H9 (cell line): Measurements from ENCODE around the gene MAD1L1. TPM values are rescaled to one million over a fixed set of nuclear protein-coding genes. Genes with fewer than 3 reads are reported as not detected.
A peak's percentile ranks its signal among the peaks of the same experiment; 100 is the strongest.

Experiments used
- DNase-seq: peaks from one replicate; pipeline ENCODE4 v3.0.0-alpha.2; 2017
- H2AFZ ChIP-seq: one replicate; pipeline ENCODE4 v1.6.1; 2013; ENCODE audit warnings: mild to moderate bottlenecking, low read length, control low read depth, moderate library complexity
- H2AK5ac ChIP-seq: 2 replicates; pipeline ENCODE4 v1.6.1; 2013; ENCODE audit warnings: low read length, control low read depth, mixed read lengths; ENCODE audit not compliant: insufficient read length
- H2BK120ac ChIP-seq: one replicate; pipeline ENCODE4 v1.6.1; 2013; ENCODE audit warnings: low read depth, mild to moderate bottlenecking, low read length, control low read depth, inconsistent platforms; ENCODE audit not compliant: poor library complexity, severe bottlenecking
- H2BK12ac ChIP-seq: 2 replicates; pipeline ENCODE4 v1.6.1; 2013; ENCODE audit warnings: low read length, control low read depth, mixed read lengths, low read depth; ENCODE audit not compliant: insufficient read length
- H2BK15ac ChIP-seq: 2 replicates; pipeline ENCODE4 v1.6.1; 2013; ENCODE audit warnings: low read depth, low read length, control low read depth
- H2BK20ac ChIP-seq: one replicate; pipeline ENCODE4 v1.6.1; 2013; ENCODE audit warnings: low read depth, mild to moderate bottlenecking, low read length, control low read depth, inconsistent platforms; ENCODE audit not compliant: poor library complexity, severe bottlenecking
- H2BK5ac ChIP-seq: 2 replicates; pipeline ENCODE4 v1.6.1; 2013; ENCODE audit warnings: low read length, control low read depth, mixed read lengths; ENCODE audit not compliant: insufficient read length
- H3K14ac ChIP-seq: 2 replicates; pipeline ENCODE4 v1.6.1; 2013; ENCODE audit warnings: low read length, control low read depth; ENCODE audit not compliant: insufficient read depth
- H3K18ac ChIP-seq: 2 replicates; pipeline ENCODE4 v1.6.1; 2013; ENCODE audit warnings: low read depth, mild to moderate bottlenecking, mixed read lengths, low read length, control low read depth; ENCODE audit not compliant: insufficient read length
- H3K23ac ChIP-seq: 2 replicates; pipeline ENCODE4 v1.6.1; 2013; ENCODE audit warnings: low read length, control low read depth, mixed read lengths, low read depth; ENCODE audit not compliant: insufficient read length
- H3K23me2 ChIP-seq: 2 replicates; pipeline ENCODE4 v1.6.1; 2013; ENCODE audit warnings: low read depth, mild to moderate bottlenecking, mixed read lengths, low read length, control low read depth; ENCODE audit not compliant: insufficient read length, poor library complexity, severe bottlenecking
- H3K27ac ChIP-seq: 2 replicates; pipeline ENCODE4 v1.5.1; 2013; ENCODE audit warnings: low read length, control low read depth, mixed read lengths, low read depth; ENCODE audit not compliant: insufficient read length
- H3K27me3 ChIP-seq: 2 replicates; pipeline ENCODE4 v1.6.1; 2013; ENCODE audit warnings: low read length, control low read depth, inconsistent platforms; ENCODE audit not compliant: insufficient read depth
- H3K4ac ChIP-seq: 2 replicates; pipeline ENCODE4 v1.6.1; 2013; ENCODE audit warnings: low read depth, mild to moderate bottlenecking, control low read depth, inconsistent platforms, low read length, moderate library complexity
- H3K4me1 ChIP-seq: 2 replicates; pipeline ENCODE4 v1.6.1; 2013; ENCODE audit warnings: low read length, control low read depth, inconsistent platforms; ENCODE audit not compliant: insufficient read depth
- H3K4me2 ChIP-seq: 2 replicates; pipeline ENCODE4 v1.6.1; 2013; ENCODE audit warnings: low read length, control low read depth, mixed read lengths; ENCODE audit not compliant: insufficient read length, insufficient read depth
- H3K56ac ChIP-seq: 2 replicates; pipeline ENCODE4 v1.6.1; 2013; ENCODE audit warnings: low read depth, mild to moderate bottlenecking, mixed read lengths, low read length, control low read depth; ENCODE audit not compliant: insufficient read length
- H3K79me1 ChIP-seq: 2 replicates; pipeline ENCODE4 v1.6.1; 2013; ENCODE audit warnings: low read depth, mild to moderate bottlenecking, moderate library complexity, low read length, control low read depth, inconsistent platforms; ENCODE audit not compliant: insufficient read depth, poor library complexity, severe bottlenecking
- H3K79me2 ChIP-seq: 2 replicates; pipeline ENCODE4 v1.6.1; 2013; ENCODE audit warnings: low read length, control low read depth, inconsistent platforms; ENCODE audit not compliant: insufficient read depth
- H3K9ac ChIP-seq: 2 replicates; pipeline ENCODE4 v1.6.1; 2013; ENCODE audit warnings: low read length, control low read depth, mixed read lengths; ENCODE audit not compliant: insufficient read length; ENCODE audit errors: extremely low read depth
- H3K9me3 ChIP-seq: one replicate; pipeline ENCODE4 v1.6.1; 2013; ENCODE audit warnings: low read depth, low read length, inconsistent platforms; ENCODE audit not compliant: control insufficient read depth
- H3T11ph ChIP-seq: one replicate; pipeline ENCODE4 v1.6.1; 2013; ENCODE audit warnings: mild to moderate bottlenecking, low read length, control low read depth, inconsistent platforms
- H4K20me1 ChIP-seq: one replicate; pipeline ENCODE4 v1.6.1; 2013; ENCODE audit not compliant: control insufficient read depth, insufficient read length, insufficient read depth
- H4K5ac ChIP-seq: 2 replicates; pipeline ENCODE4 v1.6.1; 2013; ENCODE audit warnings: low read depth, mild to moderate bottlenecking, mixed read lengths, low read length, control low read depth; ENCODE audit not compliant: insufficient read length
- H4K8ac ChIP-seq: replicated peaks from 2 replicates; pipeline ENCODE4 v1.6.1; 2013; ENCODE audit warnings: low read length, control low read depth, mixed read lengths, low read depth; ENCODE audit not compliant: insufficient read length
- H4K91ac ChIP-seq: 2 replicates; pipeline ENCODE4 v1.6.1; 2013; ENCODE audit warnings: low read depth, mild to moderate bottlenecking, moderate library complexity, mixed read lengths, low read length, control low read depth; ENCODE audit not compliant: insufficient read length
- H3K27ac Mint-ChIP-seq, 3 experiments: 2 replicates in 2 of 3; 3 replicates in 1 of 3; pipeline ENCODE4 v1.8.0; 2020 to 2021; ENCODE audit warnings: mixed read lengths in 3 of 3, mild to moderate bottlenecking in 1 of 3, moderate library complexity in 1 of 3
- H3K27me3 Mint-ChIP-seq: 2 replicates; pipeline ENCODE4 v1.8.0; 2021; ENCODE audit warnings: low read depth, mild to moderate bottlenecking, moderate library complexity, mixed read lengths
- H3K36me3 Mint-ChIP-seq, 3 experiments: 2 replicates in 2 of 3; 3 replicates in 1 of 3; pipeline ENCODE4 v1.8.0; 2020 to 2021; ENCODE audit warnings: low read depth in 3 of 3, mixed read lengths in 3 of 3; ENCODE audit not compliant: insufficient read depth in 1 of 3
- H3K4me1 Mint-ChIP-seq, 2 experiments: 2 replicates each; pipeline ENCODE4 v1.8.0; 2020; ENCODE audit warnings: mixed read lengths in 2 of 2
- H3K4me3 Mint-ChIP-seq, 2 experiments: 2 replicates in 1 of 2; 3 replicates in 1 of 2; pipeline ENCODE4 v1.8.0; 2020 to 2021; ENCODE audit warnings: mild to moderate bottlenecking in 2 of 2, mixed read lengths in 2 of 2, moderate library complexity in 1 of 2
- H3K9me3 Mint-ChIP-seq, 2 experiments: 2 replicates in 1 of 2; 3 replicates in 1 of 2; pipeline ENCODE4 v1.8.0; 2020; ENCODE audit warnings: mild to moderate bottlenecking in 2 of 2, mixed read lengths in 2 of 2, moderate library complexity in 1 of 2
- CTCF ChIP-seq: fragments of 200-600 bp; sonication (generic); conservative IDR thresholded peaks from 3 replicates; pipeline ENCODE4 v1.8.0; 2021; ENCODE audit warnings: antibody characterized with exemption, mild to moderate bottlenecking
- WGBS: extraction: QIAGEN DNeasy Blood & Tissue Kit; methylation state at CpG from one replicate; pipeline ENCODE4 v1.1.7; 2013; ENCODE audit warnings: missing lambda C conversion rate, low lambda C conversion rate, mixed read lengths; ENCODE audit not compliant: insufficient read length; ENCODE audit errors: extremely low coverage; 5-methylcytosine and 5-hydroxymethylcytosine counted together
- total RNA-seq: library from RNA; stranded (reverse); gene quantifications from 2 replicates; pipeline ENCODE4 v1.2.1, GENCODE V29; 2021

Gene MAD1L1
- total RNA-seq, 1 experiment from 2014 or later = 39.0 TPM

- H3K4me3 Mint-ChIP-seq = no peak overlapping the region
- Histone ChIP-seq H3K23me2 (no peaks in the 10 kb centered on the region), H4K8ac (no peak overlapping the region), H3T11ph (no peak overlapping the region), H4K20me1 (no peaks in the 10 kb centered on the region), H3K27ac (no peak overlapping the region), H3K4me1 (no peaks in the 10 kb centered on the region), H3K4me2 (no peak overlapping the region), H3K79me2 (no peaks in the 10 kb centered on the region), H2BK20ac (no peak overlapping the region), H3K27me3 (no peaks in the 10 kb centered on the region), H3K18ac (no peak overlapping the region), H2AFZ (no peak overlapping the region), H3K4ac (no peak overlapping the region), H4K5ac (no peak overlapping the region), H2BK12ac (no peak overlapping the region), H2BK5ac (no peak overlapping the region), H3K9me3 (no peaks in the 10 kb centered on the region), H3K79me1 (no peaks in the 10 kb centered on the region), H3K14ac (no peak overlapping the region), H2AK5ac (no peak overlapping the region), H3K9ac (no peak overlapping the region), H4K91ac (no peak overlapping the region), H3K23ac (no peak overlapping the region), H2BK15ac (no peak overlapping the region), H3K56ac (no peak overlapping the region), H2BK120ac (no peak overlapping the region)
- H3K4me1 Mint-ChIP-seq = no peaks in the 10 kb centered on the region
- WGBS = no CpG with 5 or more reads among the region's 13 CpGs
- peak overlapping the region in 2 of 3 experiments; percentile 57 to 89; a peak in 2 of 7 replicates for H3K27ac Mint-ChIP-seq
- no peaks in the 10 kb centered on the region for H3K9me3 Mint-ChIP-seq
- no peak for TF ChIP-seq CTCF
- H3K27me3 Mint-ChIP-seq = no peaks in the 10 kb centered on the region
- no peaks in the 10 kb centered on the region; a peak in 1 of 7 replicates for H3K36me3 Mint-ChIP-seq
- DNase-seq = no peak
These were observed 331.9 kb downstream of the MAD1L1 start for GRCh38 chr7:1900847-1901246.
